ENCODE measurements around the gene HYI. TPM values are rescaled to one million over a fixed set of nuclear protein-coding genes. Genes with fewer than 3 reads are reported as not detected.
"Not testable (repeated sequence)": the region's sequence is repeated elsewhere in the genome, so short reads cannot be mapped to it uniquely, and the experiment has no call there.

The HYI gene
- total RNA-seq, 2 donors from 2014 or later = 67.7 to 104 TPM

DNA sequence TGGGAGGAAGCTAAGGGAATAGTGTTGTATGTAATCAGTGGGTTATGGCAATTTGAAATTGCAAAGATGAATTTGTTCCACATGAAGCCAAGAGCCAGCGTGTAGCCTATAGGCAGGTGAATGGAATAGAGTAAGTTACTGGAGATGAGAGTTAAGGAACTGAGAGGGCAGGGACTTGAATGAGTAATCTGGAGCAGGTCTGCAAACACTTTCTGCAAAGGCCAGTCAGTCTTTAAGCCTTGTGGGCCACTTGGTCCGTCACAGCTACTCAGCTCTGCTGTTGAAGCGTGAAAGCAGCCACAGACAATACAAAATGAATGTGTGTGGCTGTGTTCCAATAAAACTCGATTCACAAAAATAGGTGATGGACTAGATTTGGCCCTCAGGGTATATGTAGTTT, 34.9 kb downstream of the HYI start:
- Histone ChIP-seq H3K4me1 (replicated peaks) (no peaks in the 10 kb centered on the region), H3K4me3 (no peak overlapping the region), H3K27me3 (replicated peaks; ENCODE audit: insufficient read depth) (no peaks in the 10 kb centered on the region), H3K36me3 (peaks cover 20 to 24% of the 10 kb centered on the region in 2 donors), H3K9me3 (no peaks in the 10 kb centered on the region), H3K27ac (no peak overlapping the region)
- intact Hi-C loops (cut with DNase I) = no loop called here
- TF ChIP-seq POLR2A (IDR thresholded peaks at IDR 0.05) (no peak), POLR2AphosphoS5 (IDR thresholded peaks at IDR 0.05) (no peak), CTCF (IDR thresholded peaks at IDR 0.05) (no peak)
- 81% methylated on average over 4 of the region's 4 CpGs for WGBS
- DNase-seq (ENCODE audit: low spot score) = no peak

DNA sequence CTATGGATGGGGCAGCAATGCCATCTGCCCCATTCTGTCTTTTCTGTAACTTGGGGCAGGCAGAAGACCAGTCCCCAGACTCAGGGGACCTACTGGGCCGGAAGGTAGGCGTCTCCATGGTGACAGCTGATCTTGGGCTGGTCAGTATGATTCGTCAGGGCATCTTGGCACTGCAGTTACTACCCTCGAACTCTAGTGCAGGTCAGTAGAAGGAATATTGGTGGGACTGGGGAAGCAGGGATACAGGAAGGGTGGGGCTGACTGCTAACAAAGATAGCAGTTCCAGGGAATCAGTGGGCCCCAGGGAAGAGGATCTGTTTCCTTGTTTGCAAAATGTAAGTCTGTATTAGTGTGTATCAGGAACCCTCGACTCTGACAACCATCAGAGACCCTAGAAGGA, 37.8 kb downstream of the HYI start:
- Histone ChIP-seq H3K27me3 (replicated peaks; ENCODE audit: insufficient read depth) (no peaks in the 10 kb centered on the region), H3K27ac (no peak overlapping the region), H3K36me3 (peaks cover 12 to 21% of the 10 kb centered on the region in 2 donors), H3K4me1 (replicated peaks) (no peaks in the 10 kb centered on the region), H3K4me3 (no peak overlapping the region), H3K9me3 (no peaks in the 10 kb centered on the region)
- WGBS = 90% methylated on average over 5 of the region's 5 CpGs
- no peak for TF ChIP-seq CTCF (IDR thresholded peaks at IDR 0.05)
- TF ChIP-seq POLR2AphosphoS5 (IDR thresholded peaks at IDR 0.05) = no peak
- TF ChIP-seq POLR2A (IDR thresholded peaks at IDR 0.05) = no peak
- DNase-seq (ENCODE audit: low spot score) = no peak
- intact Hi-C loops (cut with DNase I) = loop anchor here (1.0 kb wide), 1 partner anchor 189 kb away; no protein-coding TSS in a partner anchor

DNA sequence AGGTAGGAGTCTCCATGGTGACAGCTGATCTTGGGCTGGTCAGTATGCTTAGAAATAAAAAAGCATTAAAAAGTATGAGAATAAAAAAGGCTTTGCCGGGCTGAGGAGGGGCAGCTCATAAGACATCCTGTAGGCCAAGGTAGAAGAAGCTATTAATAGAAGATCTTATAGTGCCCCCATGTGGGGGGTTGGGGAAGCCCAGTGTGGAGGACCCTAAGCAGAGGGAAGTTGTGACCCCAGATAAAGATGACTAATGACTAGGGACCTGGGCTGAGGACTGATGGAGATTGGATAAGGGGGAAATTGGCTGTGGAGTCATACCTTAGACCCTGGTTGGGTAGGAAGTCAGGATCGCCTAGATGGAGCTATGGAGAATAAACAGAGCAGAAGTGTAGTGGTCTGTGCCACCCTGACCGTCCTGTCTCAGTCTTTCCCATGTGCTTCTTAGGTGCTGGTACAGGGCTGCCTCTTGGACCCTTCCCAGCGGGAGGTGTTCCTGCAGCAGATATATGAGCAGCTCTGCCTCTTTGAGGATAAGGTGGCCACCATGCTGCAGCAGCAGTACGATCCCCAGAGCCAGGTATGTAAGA, 39.0 kb downstream of the HYI start:
- intact Hi-C loops (cut with DNase I) = loop anchor here (1.0 kb wide), 1 partner anchor 187 kb away; no protein-coding TSS in a partner anchor
- Histone ChIP-seq H3K36me3 (peaks cover under 1 to 10% of the 10 kb centered on the region in 2 donors), H3K4me3 (no peak overlapping the region), H3K27me3 (replicated peaks; ENCODE audit: insufficient read depth) (no peaks in the 10 kb centered on the region), H3K27ac (no peak overlapping the region), H3K9me3 (no peaks in the 10 kb centered on the region), H3K4me1 (replicated peaks) (no peaks in the 10 kb centered on the region)
- peak; percentile 51 for DNase-seq (ENCODE audit: low spot score)
- WGBS = 77% methylated on average over 5 of the region's 5 CpGs
- TF ChIP-seq POLR2AphosphoS5 (IDR thresholded peaks at IDR 0.05) (no peak), POLR2A (IDR thresholded peaks at IDR 0.05) (no peak), CTCF (IDR thresholded peaks at IDR 0.05) (peak; percentile 34 to 78 (median 68))

- DNase-seq (ENCODE audit: low spot score); H3K9me3 ChIP-seq; intact Hi-C loops (cut with DNase I); H3K4me3 ChIP-seq; H3K27me3 ChIP-seq (replicated peaks; ENCODE audit: insufficient read depth); H3K36me3 ChIP-seq; H3K4me1 ChIP-seq (replicated peaks); H3K27ac ChIP-seq: not testable (repeated sequence)
- WGBS = 97% methylated on average over 1 of the region's 1 CpG
Observed at GRCh38 chr1:43413426-43413825, 40.3 kb downstream of the HYI start.

- intact Hi-C loops (cut with DNase I) = no loop called here
- no peaks in the 10 kb centered on the region for H3K9me3 ChIP-seq
- no peak overlapping the region for H3K27ac ChIP-seq
- no peak for DNase-seq (ENCODE audit: low spot score)
- WGBS = 97% methylated on average over 3 of the region's 3 CpGs
- TF ChIP-seq POLR2A (IDR thresholded peaks at IDR 0.05) (no peak), POLR2AphosphoS5 (IDR thresholded peaks at IDR 0.05) (no peak), CTCF (IDR thresholded peaks at IDR 0.05) (no peak)
- H3K36me3 ChIP-seq = peaks cover 0 to 3% of the 10 kb centered on the region in 2 donors
- H3K4me3 ChIP-seq = no peak overlapping the region
- H3K27me3 ChIP-seq (replicated peaks; ENCODE audit: insufficient read depth) = no peaks in the 10 kb centered on the region
- H3K4me1 ChIP-seq (replicated peaks) = no peaks in the 10 kb centered on the region
Observed at GRCh38 chr1:43410571-43410970, 43.2 kb downstream of the HYI start.

Measured in prostate gland (tissue), 2 donors.